ENCODE data around the gene DNPH1. TPM values are rescaled to one million over a fixed set of nuclear protein-coding genes. Genes with fewer than 3 reads are reported as not detected.

The DNPH1 gene
- polyA plus RNA-seq, 3 donors: 31.9 to 55.4 (median 42.7) TPM

DNA sequence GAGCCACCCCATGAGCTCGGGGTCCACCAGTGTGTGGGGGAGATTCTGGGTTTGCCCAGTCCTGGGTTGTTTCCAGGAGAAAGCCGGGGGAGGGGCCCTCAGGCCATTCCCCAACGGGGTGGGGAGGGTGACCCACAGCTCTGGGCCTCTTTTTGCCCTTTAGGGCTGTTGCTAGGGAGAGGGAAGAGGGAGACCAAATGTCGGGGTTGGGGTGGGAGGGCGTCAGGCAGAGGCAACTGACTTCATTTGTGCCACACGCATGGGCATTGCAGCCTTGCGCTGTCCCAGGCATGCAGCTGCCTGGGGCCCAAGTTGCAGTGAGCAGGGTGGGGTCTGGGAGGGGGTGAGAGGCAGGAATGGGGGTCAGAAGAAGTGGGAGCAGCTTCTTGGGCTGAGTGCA lies 49.2 kb downstream of the DNPH1 start:
- Mint-ChIP-seq H3K27me3 (ENCODE audit: low read depth in 3 of 3) (peaks cover 0 to 2% (median 0%) of the 10 kb centered on the region in 3 donors), H3K36me3 (peaks cover 48 to 60% of the 10 kb centered on the region in 2 donors), H3K4me3 (no peak overlapping the region), H3K9me3 (no peaks in the 10 kb centered on the region), H3K27ac (peak overlapping the region in 1 of 7 donors; percentile 54), H3K4me1 (peaks cover 40% of the 10 kb centered on the region)
- no peak overlapping the region for H3K27ac ChIP-seq (ENCODE audit: low read depth in 1 of 2, low read length in 2 of 2)
- no peak overlapping the region for H3K4me2 ChIP-seq (replicated peaks; ENCODE audit: extremely low read depth, low read length, poor library complexity, severe bottlenecking)
- H3K27me3 ChIP-seq (ENCODE audit: control insufficient read depth in 2 of 2, insufficient read depth in 2 of 2, low read length in 2 of 2): no peaks in the 10 kb centered on the region
- H3K4me3 ChIP-seq (replicated peaks in 1 of 3; ENCODE audit: low read depth in 2 of 3, low read length in 3 of 3): no peak overlapping the region
- WGBS (ENCODE audit: insufficient coverage): 91% methylated on average over 6 of the region's 7 CpGs
- peaks cover 21% of the 10 kb centered on the region for H4K20me1 ChIP-seq (ENCODE audit: insufficient read depth, low read length)
- no peak overlapping the region for H3K9ac ChIP-seq (ENCODE audit: insufficient read depth, low read length, poor library complexity, severe bottlenecking)
- H3K9me3 ChIP-seq (replicated peaks in 1 of 2; ENCODE audit: control insufficient read depth in 1 of 2, insufficient read depth in 1 of 2, low read length in 2 of 2): no peaks in the 10 kb centered on the region
- no peak for DNase-seq
- peaks cover 19% of the 10 kb centered on the region for H3K79me2 ChIP-seq (ENCODE audit: insufficient read depth, low read length)
- intact Hi-C loops (cut with micrococcal nuclease): no loop called here
- peaks cover 37 to 62% of the 10 kb centered on the region in 2 donors for H3K36me3 ChIP-seq (replicated peaks in 1 of 2; ENCODE audit: control insufficient read depth in 1 of 2, insufficient read depth in 2 of 2, low read length in 2 of 2)
- peaks cover 25 to 34% of the 10 kb centered on the region in 2 donors for H3K4me1 ChIP-seq (ENCODE audit: control insufficient read depth in 1 of 2, insufficient read depth in 2 of 2, low read length in 2 of 2)
- no peak overlapping the region for H2AFZ ChIP-seq (ENCODE audit: insufficient read depth, low read depth, low read length, poor library complexity, severe bottlenecking)
- TF ChIP-seq, protein P1, sequence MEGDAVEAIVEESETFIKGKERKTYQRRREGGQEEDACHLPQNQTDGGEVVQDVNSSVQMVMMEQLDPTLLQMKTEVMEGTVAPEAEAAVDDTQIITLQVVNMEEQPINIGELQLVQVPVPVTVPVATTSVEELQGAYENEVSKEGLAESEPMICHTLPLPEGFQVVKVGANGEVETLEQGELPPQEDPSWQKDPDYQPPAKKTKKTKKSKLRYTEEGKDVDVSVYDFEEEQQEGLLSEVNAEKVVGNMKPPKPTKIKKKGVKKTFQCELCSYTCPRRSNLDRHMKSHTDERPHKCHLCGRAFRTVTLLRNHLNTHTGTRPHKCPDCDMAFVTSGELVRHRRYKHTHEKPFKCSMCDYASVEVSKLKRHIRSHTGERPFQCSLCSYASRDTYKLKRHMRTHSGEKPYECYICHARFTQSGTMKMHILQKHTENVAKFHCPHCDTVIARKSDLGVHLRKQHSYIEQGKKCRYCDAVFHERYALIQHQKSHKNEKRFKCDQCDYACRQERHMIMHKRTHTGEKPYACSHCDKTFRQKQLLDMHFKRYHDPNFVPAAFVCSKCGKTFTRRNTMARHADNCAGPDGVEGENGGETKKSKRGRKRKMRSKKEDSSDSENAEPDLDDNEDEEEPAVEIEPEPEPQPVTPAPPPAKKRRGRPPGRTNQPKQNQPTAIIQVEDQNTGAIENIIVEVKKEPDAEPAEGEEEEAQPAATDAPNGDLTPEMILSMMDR (IDR thresholded peaks at IDR 0.05): no peak

DNA sequence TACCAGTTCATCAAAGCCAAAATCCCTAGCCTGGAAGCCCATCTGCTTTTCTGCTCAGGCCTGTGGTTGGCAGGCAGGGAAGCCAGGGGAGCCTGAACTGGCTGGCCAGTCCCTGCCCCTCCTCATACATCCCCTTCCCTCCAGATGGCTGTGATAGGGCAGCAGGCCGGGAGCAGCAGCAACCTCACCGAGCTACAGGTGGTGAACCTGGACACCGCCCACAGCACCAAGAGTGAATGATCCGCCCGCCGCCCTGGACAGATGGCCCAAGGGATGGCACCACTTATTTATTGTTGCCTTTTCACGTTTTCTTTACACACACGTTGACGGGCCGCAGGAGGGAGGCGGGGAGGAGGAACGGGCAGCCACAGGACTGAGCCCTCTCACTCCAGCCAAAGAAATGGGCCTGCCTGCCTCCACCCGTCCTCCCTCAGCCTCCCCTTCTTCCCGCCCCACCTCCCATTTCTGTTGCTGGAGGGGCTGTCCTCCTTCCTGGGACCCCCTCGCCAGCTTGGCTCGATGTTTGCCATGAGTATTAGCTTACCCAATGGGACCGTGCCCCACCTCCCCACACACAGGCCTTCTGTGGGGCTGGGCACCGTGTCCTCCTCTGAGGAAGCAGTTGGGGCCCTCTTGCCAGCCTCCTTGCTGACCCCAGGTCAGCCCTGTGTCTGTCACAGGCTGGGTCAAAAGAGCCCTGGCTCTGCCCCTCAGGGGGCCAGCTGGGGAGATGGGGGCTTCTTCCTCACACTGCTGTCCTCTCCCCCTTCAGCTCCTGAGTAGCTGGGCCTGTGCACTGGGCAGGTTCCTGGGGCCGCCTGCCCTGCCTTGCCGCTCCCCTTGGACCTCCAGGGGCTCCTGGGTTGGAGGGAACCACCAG lies 50.1 kb downstream of the DNPH1 start:
- Histone ChIP-seq H3K4me2 (replicated peaks; ENCODE audit: extremely low read depth, low read length, poor library complexity, severe bottlenecking) (no peak overlapping the region), H3K79me2 (ENCODE audit: insufficient read depth, low read length) (peaks cover 19% of the 10 kb centered on the region), H3K27me3 (ENCODE audit: control insufficient read depth in 2 of 2, insufficient read depth in 2 of 2, low read length in 2 of 2) (no peaks in the 10 kb centered on the region), H3K27ac (ENCODE audit: low read depth in 1 of 2, low read length in 2 of 2) (peak overlapping the region in 1 of 2 donors; percentile 31), H3K4me1 (ENCODE audit: control insufficient read depth in 1 of 2, insufficient read depth in 2 of 2, low read length in 2 of 2) (peaks cover 31 to 41% of the 10 kb centered on the region in 2 donors), H3K9me3 (replicated peaks in 1 of 2; ENCODE audit: control insufficient read depth in 1 of 2, insufficient read depth in 1 of 2, low read length in 2 of 2) (no peaks in the 10 kb centered on the region), H3K4me3 (replicated peaks in 1 of 3; ENCODE audit: low read depth in 2 of 3, low read length in 3 of 3) (no peak overlapping the region), H3K9ac (ENCODE audit: insufficient read depth, low read length, poor library complexity, severe bottlenecking) (no peak overlapping the region), H4K20me1 (ENCODE audit: insufficient read depth, low read length) (peaks cover 21% of the 10 kb centered on the region), H3K36me3 (replicated peaks in 1 of 2; ENCODE audit: control insufficient read depth in 1 of 2, insufficient read depth in 2 of 2, low read length in 2 of 2) (peaks cover 30 to 53% of the 10 kb centered on the region in 2 donors), H2AFZ (ENCODE audit: insufficient read depth, low read depth, low read length, poor library complexity, severe bottlenecking) (no peak overlapping the region)
- Mint-ChIP-seq H3K4me1 (peaks cover 41% of the 10 kb centered on the region), H3K9me3 (no peaks in the 10 kb centered on the region), H3K27ac (peak overlapping the region in 4 of 7 donors; percentile 5 to 73 (median 32)), H3K27me3 (ENCODE audit: low read depth in 3 of 3) (peaks cover 0 to 2% (median 0%) of the 10 kb centered on the region in 3 donors), H3K36me3 (peaks cover 43 to 52% of the 10 kb centered on the region in 2 donors), H3K4me3 (no peak overlapping the region)
- DNase-seq: no peak
- intact Hi-C loops (cut with micrococcal nuclease): loop anchor here in 1 of 2 donors (10.0 kb wide), 4 partner anchors 66 to 434 kb away; partner anchors contain the start of genes CUL7, KLC4, LRRC73 and MRPL2
- TF ChIP-seq, protein P1 (IDR thresholded peaks at IDR 0.05): no peak
- 97% methylated on average over 16 of the region's 20 CpGs for WGBS (ENCODE audit: insufficient coverage)
